DND-41 (cell line): Measurements from ENCODE around the gene ADARB2.

ENCODE experiments used
- ATAC-seq: fragments of 200-7000 bp; cut with Tn5 transposase; 3 replicates; pipeline ENCODE4 v1.9.1; 2021; ENCODE audit warnings: low read depth; ENCODE audit not compliant: insufficient read depth
- DNase-seq: peaks from one replicate; pipeline ENCODE4 v3.0.0-alpha.2; 2020
- H2AFZ ChIP-seq: 2 replicates; pipeline ENCODE4 v1.6.0; 2012; ENCODE audit warnings: low read depth, low read length
- H3K27ac ChIP-seq: 2 replicates; pipeline ENCODE4 v1.5.1; 2012; ENCODE audit warnings: low read length, inconsistent platforms
- H3K27me3 ChIP-seq: fragments of 200-600 bp; sonication (generic); 2 replicates; pipeline ENCODE4 v1.6.0; 2012; ENCODE audit warnings: low read length, mild to moderate bottlenecking, inconsistent platforms; ENCODE audit not compliant: insufficient read depth, poor library complexity
- H3K36me3 ChIP-seq: 2 replicates; pipeline ENCODE4 v1.5.1; 2012; ENCODE audit warnings: low read length, inconsistent platforms; ENCODE audit not compliant: insufficient read depth
- H3K4me1 ChIP-seq: 2 replicates; pipeline ENCODE4 v1.5.1; 2012; ENCODE audit warnings: mild to moderate bottlenecking, low read length; ENCODE audit not compliant: insufficient read depth
- H3K4me2 ChIP-seq: 2 replicates; pipeline ENCODE4 v1.6.0; 2012; ENCODE audit warnings: mild to moderate bottlenecking, moderate library complexity, low read length, inconsistent platforms; ENCODE audit not compliant: insufficient read depth
- H3K4me3 ChIP-seq, 2 experiments: fragments of 200-600 bp in 1 of 2; shearing (Covaris generic) in 1 of 2; 2 replicates each; pipeline ENCODE4 v1.5.1; 2012 to 2016; ENCODE audit warnings: inconsistent platforms in 2 of 2, low read length in 2 of 2, mild to moderate bottlenecking in 2 of 2, low read depth in 1 of 2, moderate library complexity in 1 of 2
- H3K79me2 ChIP-seq: 2 replicates; pipeline ENCODE4 v1.6.0; 2012; ENCODE audit warnings: low read length, inconsistent platforms; ENCODE audit not compliant: insufficient read depth
- H3K9ac ChIP-seq: 2 replicates; pipeline ENCODE4 v1.6.0; 2012; ENCODE audit warnings: low read depth, mild to moderate bottlenecking, inconsistent platforms, low read length, moderate library complexity
- H3K9me3 ChIP-seq: 2 replicates; pipeline ENCODE4 v1.5.1; 2012; ENCODE audit warnings: low read length, moderate library complexity, mild to moderate bottlenecking, inconsistent platforms; ENCODE audit not compliant: insufficient read depth, severe bottlenecking
- H4K20me1 ChIP-seq: 2 replicates; pipeline ENCODE4 v1.6.0; 2012; ENCODE audit warnings: low read length; ENCODE audit not compliant: insufficient read depth
- CTCF ChIP-seq: IDR thresholded peaks from 2 replicates; pipeline ENCODE4 v1.5.1; 2012; ENCODE audit warnings: borderline replicate concordance, low read length, moderate library complexity, mild to moderate bottlenecking; ENCODE audit not compliant: poor library complexity, severe bottlenecking; ENCODE audit errors: extremely low read depth
- EZH2 ChIP-seq: IDR thresholded peaks from 3 replicates; pipeline ENCODE4 v1.6.1; 2012; ENCODE audit warnings: borderline replicate concordance, low read depth, mild to moderate bottlenecking, moderate library complexity, low read length, inconsistent platforms; ENCODE audit not compliant: severe bottlenecking

Gene ADARB2

GRCh38 chr10:1665021-1665661 is 72.2 kb downstream of the ADARB2 start:
- ATAC-seq (no peak), DNase-seq (no peak)
- no peaks in the 10 kb centered on the region for H3K79me2 ChIP-seq
- TF ChIP-seq EZH2: no peak
- TF ChIP-seq CTCF: no peak
- no peaks in the 10 kb centered on the region for H4K20me1 ChIP-seq
- no peak overlapping the region for H3K27ac ChIP-seq
- H3K4me1 ChIP-seq: peaks cover 12% of the 10 kb centered on the region
- H2AFZ ChIP-seq: no peak overlapping the region
- no peaks in the 10 kb centered on the region for H3K9me3 ChIP-seq
- no peak overlapping the region for H3K4me3 ChIP-seq
- H3K4me2 ChIP-seq: no peak overlapping the region
- no peak overlapping the region for H3K9ac ChIP-seq
- no peaks in the 10 kb centered on the region for H3K27me3 ChIP-seq
- H3K36me3 ChIP-seq: no peaks in the 10 kb centered on the region

GRCh38 chr10:1664333-1664964 is 72.9 kb downstream of the ADARB2 start:
- H3K27me3 ChIP-seq: no peaks in the 10 kb centered on the region
- H3K27ac ChIP-seq: no peak overlapping the region
- no peak for DNase-seq
- no peak overlapping the region for H2AFZ ChIP-seq
- no peaks in the 10 kb centered on the region for H4K20me1 ChIP-seq
- no peak for ATAC-seq
- no peaks in the 10 kb centered on the region for H3K9me3 ChIP-seq
- no peak overlapping the region for H3K4me2 ChIP-seq
- H3K4me1 ChIP-seq: peaks cover 12% of the 10 kb centered on the region
- H3K79me2 ChIP-seq: no peaks in the 10 kb centered on the region
- H3K36me3 ChIP-seq: no peaks in the 10 kb centered on the region
- H3K9ac ChIP-seq: no peak overlapping the region
- TF ChIP-seq CTCF (no peak), EZH2 (no peak)
- no peak overlapping the region for H3K4me3 ChIP-seq

- Histone ChIP-seq H3K9me3 (no peaks in the 10 kb centered on the region), H3K4me3 (no peak overlapping the region), H3K4me1 (peaks cover 19% of the 10 kb centered on the region), H3K9ac (no peak overlapping the region), H3K36me3 (no peaks in the 10 kb centered on the region), H3K4me2 (no peak overlapping the region), H3K27ac (no peak overlapping the region), H3K79me2 (no peaks in the 10 kb centered on the region), H3K27me3 (no peaks in the 10 kb centered on the region), H2AFZ (no peak overlapping the region), H4K20me1 (no peaks in the 10 kb centered on the region)
- DNase-seq (no peak), ATAC-seq (no peak)
- TF ChIP-seq EZH2: no peak
- TF ChIP-seq CTCF: no peak
These were observed 74.1 kb downstream of the ADARB2 start for GRCh38 chr10:1663226-1663625.
